Measurements from ENCODE around the gene SNAPC3.

GRCh38 chr9:15422372-15423230, at the start of gene SNAPC3:
- TF ChIP-seq EZH2 (IDR thresholded peaks at IDR 0.05; ENCODE audit: borderline replicate concordance, low read depth, low read length, poor library complexity, severe bottlenecking) (no peak), CTCF (conservative IDR thresholded peaks at IDR 0.05; ENCODE audit: low read depth, low read length) (no peak)
